K562 (cell line): ENCODE data around the gene FAM171A2. TPM values are rescaled to one million over a fixed set of nuclear protein-coding genes. Genes with fewer than 3 reads are reported as not detected.
A peak's percentile ranks its signal among the peaks of the same experiment; 100 is the strongest.

Experiments used
- ATF6 ChIP-seq: sonication (generic); formaldehyde crosslinking; IDR thresholded peaks from 2 replicates; pipeline ENCODE4 v1.4.0; 2020; ENCODE audit warnings: mild to moderate bottlenecking, missing genetic modification reagents
- CBFA2T3 ChIP-seq: fragments of 450-650 bp; IDR thresholded peaks from 2 replicates; pipeline ENCODE4 v1.6.1; 2017
- CREB3L1 ChIP-seq: fragments of 450-650 bp; IDR thresholded peaks from 2 replicates; pipeline ENCODE4 v1.6.1; 2014; ENCODE audit warnings: low read depth, mild to moderate bottlenecking, moderate library complexity, borderline replicate concordance
- CSDE1 ChIP-seq, 2 experiments: fragments of 450-650 bp; IDR thresholded peaks; 2 replicates each; pipeline ENCODE4 v1.6.1; 2016; ENCODE audit warnings: mild to moderate bottlenecking in 1 of 2
- CTBP1 ChIP-seq: fragments of 450-650 bp; IDR thresholded peaks from 2 replicates; pipeline ENCODE4 v1.6.1; 2016; ENCODE audit warnings: borderline replicate concordance
- EP400 ChIP-seq: fragments of 450-650 bp; IDR thresholded peaks from 2 replicates; pipeline ENCODE4 v1.6.1; 2017; ENCODE audit warnings: antibody characterized with exemption, mild to moderate bottlenecking, moderate library complexity
- FOXA3 ChIP-seq, 2 experiments: fragments of 450-650 bp in 1 of 2; sonication (generic) in 1 of 2; formaldehyde crosslinking; IDR thresholded peaks in 1 of 2; conservative IDR thresholded peaks in 1 of 2; 2 replicates each; pipeline versions ENCODE4 v1.4.0 to v1.8.0; 2020 to 2022; ENCODE audit warnings: mild to moderate bottlenecking in 2 of 2, missing genetic modification reagents in 1 of 2
- HOXB6 ChIP-seq: fragments of 250-450 bp; sonication (Bioruptor Pico); IDR thresholded peaks from 2 replicates; pipeline ENCODE4 v1.5.1; 2022; ENCODE audit warnings: mild to moderate bottlenecking, borderline replicate concordance
- IRF2 ChIP-seq: sonication (generic); formaldehyde crosslinking; IDR thresholded peaks from 2 replicates; pipeline ENCODE4 v1.8.1; 2022; ENCODE audit warnings: mild to moderate bottlenecking, missing genetic modification reagents
- NR4A1 ChIP-seq, 2 experiments: fragments of 250-450 bp in 1 of 2; fragments of 450-650 bp in 1 of 2; sonication (Bioruptor Pico) in 1 of 2; IDR thresholded peaks; 2 replicates each; pipeline versions ENCODE4 v1.4.0 to v1.6.1; 2016 to 2020; ENCODE audit warnings: mild to moderate bottlenecking in 2 of 2, missing compliant biosample characterization in 1 of 2, missing genetic modification characterization in 1 of 2, moderate library complexity in 1 of 2
- RAD21 ChIP-seq, 2 experiments: fragments of 250-450 bp in 1 of 2; fragments of 450-650 bp in 1 of 2; sonication (Bioruptor Pico) in 1 of 2; formaldehyde crosslinking in 1 of 2; IDR thresholded peaks in 1 of 2; conservative IDR thresholded peaks in 1 of 2; 2 replicates each; pipeline versions ENCODE4 v1.4.0 to v1.8.0; 2020 to 2022; ENCODE audit warnings: mild to moderate bottlenecking in 2 of 2, moderate library complexity in 1 of 2
- SMARCE1 ChIP-seq: fragments of 450-650 bp; IDR thresholded peaks from 2 replicates; pipeline ENCODE4 v1.7.1; 2016; ENCODE audit warnings: mild to moderate bottlenecking
- TAF1 ChIP-seq: IDR thresholded peaks from 2 replicates; pipeline ENCODE4 v1.6.1; 2011; ENCODE audit warnings: mild to moderate bottlenecking, low read length, moderate library complexity; ENCODE audit not compliant: insufficient read depth, control insufficient read depth, severe bottlenecking; ENCODE audit errors: extremely low read depth
- XRCC4 ChIP-seq: IDR thresholded peaks from one replicate; pipeline ENCODE4 v1.6.1; 2011; ENCODE audit not compliant: insufficient read depth, insufficient read length; ENCODE audit errors: extremely low read depth
- ZNF146 ChIP-seq: IDR thresholded peaks from one replicate; pipeline ENCODE4 v1.6.1; 2018; ENCODE audit warnings: missing compliant biosample characterization; ENCODE audit not compliant: unreplicated experiment
- ZNF407 ChIP-seq: fragments of 450-650 bp; IDR thresholded peaks from 2 replicates; pipeline ENCODE4 v1.6.1; 2016; ENCODE audit warnings: low read depth
- polyA plus RNA-seq, 8 experiments: library from polyadenylated mRNA; depleted of rRNA in 4 of 8; stranded (reverse) in 5 of 8; unstranded in 3 of 8; fragments of >200 nt; fragmentation: Nextera tagmentation in 2 of 8; fragmentation: Illumina TruSeq in 1 of 8; extraction: Ambion mirVana in 2 of 8; extraction: Trizol in 1 of 8; gene quantifications; 2 replicates each; pipeline versions ENCODE4 v1.2.1 to v1.2.3, GENCODE V29; 2011 to 2014; ENCODE audit warnings: inconsistent platforms in 1 of 8, missing spikeins in 1 of 8
- total RNA-seq, 7 experiments: library from RNA; depleted of rRNA in 6 of 7; stranded (reverse); fragments of >200 nt in 6 of 7; fragmentation: Illumina TruSeq in 2 of 7; extraction: Trizol in 2 of 7; gene quantifications; 2 replicates each; pipeline versions ENCODE4 v1.2.1 to v1.2.3, GENCODE V29; 2011 to 2021; ENCODE audit warnings: low replicate concordance in 1 of 7

FAM171A2 gene
- total and polyA plus RNA-seq, 9 of the 15 experiments (the other 6 are each of a cell fraction or from before 2014, with no cell fraction given), result 0.10 to 10.2 (median 2.0) TPM; not detected in 1

GRCh38 chr17:44389723-44390202 is 26.1 kb upstream of the FAM171A2 start (continued):
- TF ChIP-seq CREB3L1 (peak; percentile 65; the same call in 1 of the 2 replicates), EP400 (peak; percentile 58; the same call in 1 of the 2 replicates), TAF1 (peak; percentile 37), IRF2 (no peak), ZNF407 (no peak), RAD21 (CRISPR knock-in tag; conservative IDR thresholded peaks at IDR 0.05 in 1 of 2, IDR thresholded peaks at IDR 0.05 in 1 of 2) (no peak), SMARCE1 (no peak; the same call in 1 of the 2 replicates), XRCC4 (no peak), ATF6 (no peak), CBFA2T3 (peak; percentile 95), HOXB6 (CRISPR knock-in tag) (no peak), ZNF146 (CRISPR knock-in tag) (no peak), NR4A1 (CRISPR knock-in tag; IDR thresholded peaks at IDR 0.05) (no peak), NR4A1 (tag; IDR thresholded peaks at IDR 0.05) (peak; percentile 68; the same call in 1 of the 2 replicates), FOXA3 (CRISPR knock-in tag; conservative IDR thresholded peaks at IDR 0.05 in 1 of 2, IDR thresholded peaks at IDR 0.05 in 1 of 2) (no peak), CSDE1 (IDR thresholded peaks at IDR 0.05) (no peak), CTBP1 (peak; percentile 82; the same call in 1 of the 2 replicates)
